Esophagus (tissue), 2 donors: ENCODE data around the gene COA1. TPM values are rescaled to one million over a fixed set of nuclear protein-coding genes. Genes with fewer than 3 reads are reported as not detected.
A peak's percentile ranks its signal among the peaks of the same experiment; 100 is the strongest.

Source experiments
- H3K27ac ChIP-seq, 2 donors: one replicate each; pipeline ENCODE4 v1.5.1; 2013; ENCODE audit warnings: low read depth in 2 of 2, mild to moderate bottlenecking in 2 of 2, inconsistent platforms in 1 of 2, low read length in 1 of 2, moderate library complexity in 1 of 2
- H3K27me3 ChIP-seq, 2 donors: one replicate each; pipeline ENCODE4 v1.6.1; 2013; ENCODE audit warnings: low read length in 2 of 2, control low read depth in 1 of 2, mild to moderate bottlenecking in 1 of 2; ENCODE audit not compliant: insufficient read depth in 2 of 2, control insufficient read depth in 1 of 2
- H3K36me3 ChIP-seq, 2 donors: one replicate each; pipeline ENCODE4 v1.6.1; 2013; ENCODE audit warnings: low read length in 1 of 2; ENCODE audit not compliant: control insufficient read depth in 2 of 2, insufficient read depth in 2 of 2
- H3K4me1 ChIP-seq, 2 donors: one replicate each; pipeline ENCODE4 v1.6.1; 2013; ENCODE audit warnings: low read length in 1 of 2; ENCODE audit not compliant: control insufficient read depth in 2 of 2, insufficient read depth in 2 of 2
- H3K4me3 ChIP-seq, 2 donors: one replicate each; pipeline ENCODE4 v1.5.1; 2013; ENCODE audit warnings: low read length in 2 of 2, mild to moderate bottlenecking in 2 of 2, low read depth in 1 of 2, moderate library complexity in 1 of 2
- H3K9me3 ChIP-seq, 2 donors: one replicate each; pipeline ENCODE4 v1.6.1; 2013; ENCODE audit warnings: mild to moderate bottlenecking in 2 of 2, low read depth in 1 of 2, low read length in 1 of 2, moderate library complexity in 1 of 2; ENCODE audit not compliant: control insufficient read depth in 2 of 2, insufficient read depth in 1 of 2
- WGBS, 2 donors: extraction: QIAGEN DNeasy Blood & Tissue Kit; methylation state at CpG; one replicate each; pipeline ENCODE4 v1.1.7; 2013; 5-methylcytosine and 5-hydroxymethylcytosine counted together
- polyA plus RNA-seq, 2 donors: library from polyadenylated mRNA; stranded (reverse); fragments of 200-250 nt; gene quantifications; one replicate each; pipeline ENCODE4 v1.2.3, GENCODE V29; 2013
- donor health status: healthy with polysubstance abuse.
- donor health status: Bipolar disorder and iron deficiency.

Gene COA1
- polyA plus RNA-seq, 2 donors: 24.2 to 32.3 TPM

GRCh38 chr7:43594020-43594419 lies 135.3 kb downstream of the COA1 start:
- Histone ChIP-seq H3K9me3 (no peaks in the 10 kb centered on the region), H3K4me1 (peaks cover 0 to 2% of the 10 kb centered on the region in 2 donors), H3K27ac (no peak overlapping the region), H3K27me3 (no peaks in the 10 kb centered on the region), H3K4me3 (no peak overlapping the region), H3K36me3 (no peaks in the 10 kb centered on the region)
- WGBS, 2 donors: 69 to 76% methylated on average over 2 of the region's 2 CpGs

GRCh38 chr7:43593010-43593409 lies 136.3 kb downstream of the COA1 start:
- Histone ChIP-seq H3K27ac (no peak overlapping the region), H3K4me3 (no peak overlapping the region), H3K9me3 (no peaks in the 10 kb centered on the region), H3K36me3 (no peaks in the 10 kb centered on the region), H3K4me1 (peaks cover 0 to 2% of the 10 kb centered on the region in 2 donors), H3K27me3 (no peaks in the 10 kb centered on the region)
- WGBS, 2 donors: 90 to 94% methylated on average over 1 of the region's 1 CpG

- Histone ChIP-seq H3K27ac (no peak overlapping the region), H3K4me3 (no peak overlapping the region), H3K9me3 (no peaks in the 10 kb centered on the region), H3K36me3 (no peaks in the 10 kb centered on the region), H3K27me3 (no peaks in the 10 kb centered on the region), H3K4me1 (peaks cover 0 to 2% of the 10 kb centered on the region in 2 donors)
- 86 to 89% methylated on average over 3 of the region's 3 CpGs for WGBS, 2 donors
Observed at GRCh38 chr7:43592326-43592725, 137.0 kb downstream of the COA1 start.

GRCh38 chr7:43591558-43592180 lies 137.7 kb downstream of the COA1 start:
- 35 to 37% methylated on average over 4 of the region's 4 CpGs for WGBS, 2 donors
- Histone ChIP-seq H3K9me3 (no peaks in the 10 kb centered on the region), H3K27ac (peak overlapping the region in 1 of 2 donors; percentile 24)

GRCh38 chr7:43590862-43591557 lies 138.3 kb downstream of the COA1 start:
- no peaks in the 10 kb centered on the region for H3K27me3 ChIP-seq
- H3K4me3 ChIP-seq: no peak overlapping the region
- peak overlapping the region in 1 of 2 donors; percentile 18 for H3K27ac ChIP-seq
- H3K4me1 ChIP-seq: peaks cover 0 to 2% of the 10 kb centered on the region in 2 donors
- no peaks in the 10 kb centered on the region for H3K9me3 ChIP-seq
- no peaks in the 10 kb centered on the region for H3K36me3 ChIP-seq
- 54 to 75% methylated on average over 2 of the region's 2 CpGs for WGBS, 2 donors

More at GRCh38 chr7:43591558-43592180, 137.7 kb downstream of the COA1 start:
- Histone ChIP-seq H3K36me3 (no peaks in the 10 kb centered on the region), H3K4me3 (no peak overlapping the region), H3K27me3 (no peaks in the 10 kb centered on the region), H3K4me1 (peaks cover 0 to 2% of the 10 kb centered on the region in 2 donors)

- Histone ChIP-seq H3K36me3 (no peaks in the 10 kb centered on the region), H3K27ac (no peak overlapping the region), H3K4me1 (peaks cover 0 to 2% of the 10 kb centered on the region in 2 donors), H3K4me3 (no peak overlapping the region), H3K27me3 (no peaks in the 10 kb centered on the region), H3K9me3 (no peaks in the 10 kb centered on the region)
- whole genome bisulfite sequencing, 2 donors: 87 to 88% methylated on average over 3 of the region's 3 CpGs
Observed at GRCh38 chr7:43589728-43590127, 139.6 kb downstream of the COA1 start.

Other genes with a start within 250 kb of the COA1 start
- 1 to 10 TPM; 7.4 to 9.8 TPM for gene STK17A, start 146.4 kb downstream of the COA1 start, polyA plus RNA-seq
- gene BLVRA, start 29.2 kb upstream of the COA1 start, polyA plus RNA-seq: 10 to 100 TPM; 58.5 to 87.5 TPM
- gene MRPS24, start 140.0 kb upstream of the COA1 start, polyA plus RNA-seq: 100 to 1,000 TPM in 1 of 2 donors, 10 to 100 TPM in 1; 70.4 to 156 TPM
- 10 to 100 TPM; 12.2 to 18.8 TPM for gene URGCP, start 177.1 kb upstream of the COA1 start, polyA plus RNA-seq
- gene UBE2D4, start 196.9 kb upstream of the COA1 start, polyA plus RNA-seq: 1 to 10 TPM; 8.3 to 8.5 TPM